Measurements from ENCODE around the gene INTS15.

DNA sequence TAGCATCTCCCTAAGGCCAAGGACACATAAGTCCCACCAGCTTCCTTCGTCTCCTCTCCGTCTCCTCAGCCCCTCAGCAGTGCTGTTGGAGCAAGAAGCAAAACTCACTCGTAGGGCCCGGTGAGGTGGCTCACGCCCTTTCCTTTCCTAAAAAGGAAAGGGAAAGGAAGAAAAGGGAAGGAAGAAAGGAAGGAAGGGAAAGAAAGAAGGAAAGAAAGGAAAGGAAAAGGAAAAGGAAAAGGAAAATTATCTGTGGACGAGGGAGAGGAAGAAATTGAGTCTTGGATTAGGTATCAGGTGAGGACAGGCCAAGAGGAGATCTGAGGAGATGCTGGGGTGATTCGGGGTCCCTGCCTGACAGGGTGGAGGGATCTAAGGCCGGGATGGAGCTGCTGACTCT, 44.2 kb downstream of the INTS15 start:
- TF ChIP-seq, protein P1, sequence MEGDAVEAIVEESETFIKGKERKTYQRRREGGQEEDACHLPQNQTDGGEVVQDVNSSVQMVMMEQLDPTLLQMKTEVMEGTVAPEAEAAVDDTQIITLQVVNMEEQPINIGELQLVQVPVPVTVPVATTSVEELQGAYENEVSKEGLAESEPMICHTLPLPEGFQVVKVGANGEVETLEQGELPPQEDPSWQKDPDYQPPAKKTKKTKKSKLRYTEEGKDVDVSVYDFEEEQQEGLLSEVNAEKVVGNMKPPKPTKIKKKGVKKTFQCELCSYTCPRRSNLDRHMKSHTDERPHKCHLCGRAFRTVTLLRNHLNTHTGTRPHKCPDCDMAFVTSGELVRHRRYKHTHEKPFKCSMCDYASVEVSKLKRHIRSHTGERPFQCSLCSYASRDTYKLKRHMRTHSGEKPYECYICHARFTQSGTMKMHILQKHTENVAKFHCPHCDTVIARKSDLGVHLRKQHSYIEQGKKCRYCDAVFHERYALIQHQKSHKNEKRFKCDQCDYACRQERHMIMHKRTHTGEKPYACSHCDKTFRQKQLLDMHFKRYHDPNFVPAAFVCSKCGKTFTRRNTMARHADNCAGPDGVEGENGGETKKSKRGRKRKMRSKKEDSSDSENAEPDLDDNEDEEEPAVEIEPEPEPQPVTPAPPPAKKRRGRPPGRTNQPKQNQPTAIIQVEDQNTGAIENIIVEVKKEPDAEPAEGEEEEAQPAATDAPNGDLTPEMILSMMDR (IDR thresholded peaks at IDR 0.05), result no peak
- no peak for TF ChIP-seq SIN3A (IDR thresholded peaks at IDR 0.05; ENCODE audit: borderline replicate concordance, insufficient read depth, low read depth, low read length)
- no peak for TF ChIP-seq TCF7L2 (IDR thresholded peaks at IDR 0.05; ENCODE audit: low read depth, low read length)
- no peak for TF ChIP-seq POLR2AphosphoS5 (IDR thresholded peaks at IDR 0.05; ENCODE audit: low read depth, low read length)
- TF ChIP-seq, protein P2, sequence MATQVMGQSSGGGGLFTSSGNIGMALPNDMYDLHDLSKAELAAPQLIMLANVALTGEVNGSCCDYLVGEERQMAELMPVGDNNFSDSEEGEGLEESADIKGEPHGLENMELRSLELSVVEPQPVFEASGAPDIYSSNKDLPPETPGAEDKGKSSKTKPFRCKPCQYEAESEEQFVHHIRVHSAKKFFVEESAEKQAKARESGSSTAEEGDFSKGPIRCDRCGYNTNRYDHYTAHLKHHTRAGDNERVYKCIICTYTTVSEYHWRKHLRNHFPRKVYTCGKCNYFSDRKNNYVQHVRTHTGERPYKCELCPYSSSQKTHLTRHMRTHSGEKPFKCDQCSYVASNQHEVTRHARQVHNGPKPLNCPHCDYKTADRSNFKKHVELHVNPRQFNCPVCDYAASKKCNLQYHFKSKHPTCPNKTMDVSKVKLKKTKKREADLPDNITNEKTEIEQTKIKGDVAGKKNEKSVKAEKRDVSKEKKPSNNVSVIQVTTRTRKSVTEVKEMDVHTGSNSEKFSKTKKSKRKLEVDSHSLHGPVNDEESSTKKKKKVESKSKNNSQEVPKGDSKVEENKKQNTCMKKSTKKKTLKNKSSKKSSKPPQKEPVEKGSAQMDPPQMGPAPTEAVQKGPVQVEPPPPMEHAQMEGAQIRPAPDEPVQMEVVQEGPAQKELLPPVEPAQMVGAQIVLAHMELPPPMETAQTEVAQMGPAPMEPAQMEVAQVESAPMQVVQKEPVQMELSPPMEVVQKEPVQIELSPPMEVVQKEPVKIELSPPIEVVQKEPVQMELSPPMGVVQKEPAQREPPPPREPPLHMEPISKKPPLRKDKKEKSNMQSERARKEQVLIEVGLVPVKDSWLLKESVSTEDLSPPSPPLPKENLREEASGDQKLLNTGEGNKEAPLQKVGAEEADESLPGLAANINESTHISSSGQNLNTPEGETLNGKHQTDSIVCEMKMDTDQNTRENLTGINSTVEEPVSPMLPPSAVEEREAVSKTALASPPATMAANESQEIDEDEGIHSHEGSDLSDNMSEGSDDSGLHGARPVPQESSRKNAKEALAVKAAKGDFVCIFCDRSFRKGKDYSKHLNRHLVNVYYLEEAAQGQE (IDR thresholded peaks at IDR 0.05; ENCODE audit: insufficient read depth in 1 of 2, low read depth in 2 of 2, low read length in 1 of 2), result no peak
